Spleen (tissue), 11 donors: ENCODE measurements around the gene EVA1A. TPM values are rescaled to one million over a fixed set of nuclear protein-coding genes. Genes with fewer than 3 reads are reported as not detected.

Experiments used
- DNase-seq: peaks from one replicate; pipeline ENCODE4 v3.0.0-alpha.2; 2020
- H3K27ac ChIP-seq, 8 donors: fragments of 200-600 bp; sonication (generic) in 7 of 8; 1 replicate in 4 of 8; 2 replicates in 4 of 8; pipeline versions ENCODE4 v1.5.0 to v1.8.0; 2016 to 2021; ENCODE audit warnings: inconsistent platforms in 4 of 8, mild to moderate bottlenecking in 4 of 8, moderate library complexity in 1 of 8
- H3K27me3 ChIP-seq, 7 donors: fragments of 200-600 bp; sonication (generic) in 6 of 7; replicated peaks in 1 of 7; 1 replicate in 4 of 7; 2 replicates in 3 of 7; pipeline versions ENCODE4 v1.5.0 to v1.8.0; 2016 to 2021; ENCODE audit warnings: inconsistent platforms in 3 of 7, mild to moderate bottlenecking in 1 of 7
- H3K36me3 ChIP-seq, 6 donors: fragments of 200-600 bp; sonication (generic) in 5 of 6; 1 replicate in 4 of 6; 2 replicates in 2 of 6; pipeline versions ENCODE4 v1.5.0 to v1.8.0; 2016 to 2021; ENCODE audit warnings: inconsistent platforms in 2 of 6
- H3K4me1 ChIP-seq, 6 donors: fragments of 200-600 bp; sonication (generic) in 5 of 6; 1 replicate in 3 of 6; 2 replicates in 3 of 6; pipeline versions ENCODE4 v1.5.0 to v1.8.0; 2016 to 2021; ENCODE audit warnings: inconsistent platforms in 3 of 6
- H3K4me3 ChIP-seq, 8 donors: fragments of 200-600 bp; sonication (generic) in 7 of 8; 1 replicate in 4 of 8; 2 replicates in 4 of 8; pipeline versions ENCODE4 v1.5.0 to v1.8.0; 2016 to 2021; ENCODE audit warnings: inconsistent platforms in 4 of 8, mild to moderate bottlenecking in 4 of 8, moderate library complexity in 2 of 8
- H3K9me3 ChIP-seq, 8 donors: fragments of 200-600 bp; sonication (generic) in 7 of 8; 1 replicate in 4 of 8; 2 replicates in 4 of 8; pipeline versions ENCODE4 v1.5.0 to v1.8.0; 2016 to 2021; ENCODE audit warnings: inconsistent platforms in 4 of 8
- CTCF ChIP-seq, 11 experiments: fragments of 200-600 bp in 7 of 11; fragments of 450-650 bp in 4 of 11; sonication (generic) in 4 of 11; IDR thresholded peaks in 8 of 11; conservative IDR thresholded peaks in 3 of 11; 1 replicate in 7 of 11; 2 replicates in 4 of 11; pipeline versions ENCODE4 v1.4.0 to v1.8.0; 2016 to 2021; ENCODE audit warnings: antibody characterized with exemption in 11 of 11, inconsistent platforms in 4 of 11, mild to moderate bottlenecking in 1 of 11
- POLR2A ChIP-seq, 3 donors: fragments of 450-650 bp; IDR thresholded peaks; one replicate each; pipeline ENCODE4 v1.5.1; 2017; ENCODE audit warnings: antibody characterized with exemption in 3 of 3, mild to moderate bottlenecking in 1 of 3
- POLR2AphosphoS5 ChIP-seq, 3 donors: sonication (generic); formaldehyde crosslinking; IDR thresholded peaks; one replicate each; pipeline ENCODE4 v1.5.1; 2017; ENCODE audit warnings: antibody characterized with exemption in 3 of 3
- WGBS, 5 donors: extraction: QIAGEN DNeasy Blood & Tissue Kit in 3 of 5; methylation state at CpG; one replicate each; pipeline versions ENCODE4 v1.1.5 to v1.1.7; 2013 to 2018; 5-methylcytosine and 5-hydroxymethylcytosine counted together
- intact Hi-C: fragments of 100-400 bp; cut with DNase I; formaldehyde crosslinking; loops from one replicate; pipeline ENCODE4 v1.15.0; 2023; ENCODE audit warnings: low total_unique reads
- polyA plus RNA-seq, 3 donors: library from polyadenylated mRNA; stranded (reverse); fragments of 200-250 nt; gene quantifications; one replicate each; pipeline ENCODE4 v1.2.1, GENCODE V29; 2013
- total RNA-seq, 7 donors: library from RNA; depleted of rRNA in 3 of 7; stranded (reverse); fragments of >200 nt in 3 of 7; fragmentation: NEBNext Ultra II Directional in 4 of 7; extraction: Animal tissue kit (Norgen Biotek cat#: 25700) in 4 of 7; gene quantifications; one replicate each; pipeline versions ENCODE4 v1.1.0 to v1.2.1, GENCODE V29; 2016 to 2021
- donor health status: healthy with polysubstance abuse.
- donor health status: DM: no; HTN: no; CAD: no; lungs with moderate emphysema.
- donor health status: DM: no; HTN: no; CAD: no.
- donor health status: Bipolar disorder and iron deficiency.
- donor health status: healthy.
- donor health status: DM: no; HTN: no; CAD: no.
- donor health status: DM: yes; HTN: yes; CAD: no.

EVA1A gene
- total and polyA plus RNA-seq, 10 donors = 6.2 to 30.3 (median 14.4) TPM

DNA sequence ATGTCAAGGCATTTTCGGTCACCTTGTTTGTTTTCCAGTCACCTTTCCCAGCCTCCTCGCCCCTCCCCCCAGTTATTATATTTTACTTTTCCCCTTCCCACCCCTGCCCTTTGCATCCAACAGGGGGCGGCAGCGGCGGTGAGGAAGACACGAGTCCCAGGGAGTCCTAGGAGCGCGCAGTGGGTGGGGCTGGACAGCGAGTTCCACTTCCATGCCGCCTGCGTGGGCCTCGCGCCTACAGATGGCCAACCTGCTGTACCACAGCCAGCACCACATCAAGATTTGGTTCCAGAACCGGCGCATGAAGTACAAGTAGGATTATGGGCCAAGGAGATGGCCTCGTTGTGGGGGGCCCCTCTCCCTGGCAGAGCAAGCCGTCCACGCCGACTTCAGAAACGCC, 37.2 kb upstream of the EVA1A start:
- WGBS, 5 donors = 91 to 95% (median 92%) methylated on average over 20 of the region's 20 CpGs
- Histone ChIP-seq H3K27me3 (no peaks in the 10 kb centered on the region), H3K4me1 (no peaks in the 10 kb centered on the region), H3K27ac (no peak overlapping the region), H3K9me3 (no peaks in the 10 kb centered on the region), H3K36me3 (no peaks in the 10 kb centered on the region), H3K4me3 (no peak overlapping the region)
- no peak for TF ChIP-seq POLR2AphosphoS5 (IDR thresholded peaks at IDR 0.05)
- no peak for TF ChIP-seq CTCF (IDR thresholded peaks at IDR 0.05 in 8 of 11, conservative IDR thresholded peaks at IDR 0.05 in 3 of 11)
- no peak for TF ChIP-seq POLR2A (IDR thresholded peaks at IDR 0.05)
- intact Hi-C loops = no loop called here
- no peak for DNase-seq

GRCh38 chr2:75596784-75597183, 36.0 kb upstream of the EVA1A start:
- H3K27me3 ChIP-seq = no peaks in the 10 kb centered on the region
- H3K4me3 ChIP-seq = no peak overlapping the region
- TF ChIP-seq CTCF (IDR thresholded peaks at IDR 0.05 in 8 of 11, conservative IDR thresholded peaks at IDR 0.05 in 3 of 11) = no peak
- no peak for TF ChIP-seq POLR2AphosphoS5 (IDR thresholded peaks at IDR 0.05)
- TF ChIP-seq POLR2A (IDR thresholded peaks at IDR 0.05) = no peak
- H3K9me3 ChIP-seq = no peaks in the 10 kb centered on the region
- H3K27ac ChIP-seq = no peak overlapping the region
- intact Hi-C loops = no loop called here
- DNase-seq = no peak
- no peaks in the 10 kb centered on the region for H3K4me1 ChIP-seq
- no peaks in the 10 kb centered on the region for H3K36me3 ChIP-seq
- WGBS, 5 donors = 76 to 90% (median 85%) methylated on average over 4 of the region's 4 CpGs

DNA sequence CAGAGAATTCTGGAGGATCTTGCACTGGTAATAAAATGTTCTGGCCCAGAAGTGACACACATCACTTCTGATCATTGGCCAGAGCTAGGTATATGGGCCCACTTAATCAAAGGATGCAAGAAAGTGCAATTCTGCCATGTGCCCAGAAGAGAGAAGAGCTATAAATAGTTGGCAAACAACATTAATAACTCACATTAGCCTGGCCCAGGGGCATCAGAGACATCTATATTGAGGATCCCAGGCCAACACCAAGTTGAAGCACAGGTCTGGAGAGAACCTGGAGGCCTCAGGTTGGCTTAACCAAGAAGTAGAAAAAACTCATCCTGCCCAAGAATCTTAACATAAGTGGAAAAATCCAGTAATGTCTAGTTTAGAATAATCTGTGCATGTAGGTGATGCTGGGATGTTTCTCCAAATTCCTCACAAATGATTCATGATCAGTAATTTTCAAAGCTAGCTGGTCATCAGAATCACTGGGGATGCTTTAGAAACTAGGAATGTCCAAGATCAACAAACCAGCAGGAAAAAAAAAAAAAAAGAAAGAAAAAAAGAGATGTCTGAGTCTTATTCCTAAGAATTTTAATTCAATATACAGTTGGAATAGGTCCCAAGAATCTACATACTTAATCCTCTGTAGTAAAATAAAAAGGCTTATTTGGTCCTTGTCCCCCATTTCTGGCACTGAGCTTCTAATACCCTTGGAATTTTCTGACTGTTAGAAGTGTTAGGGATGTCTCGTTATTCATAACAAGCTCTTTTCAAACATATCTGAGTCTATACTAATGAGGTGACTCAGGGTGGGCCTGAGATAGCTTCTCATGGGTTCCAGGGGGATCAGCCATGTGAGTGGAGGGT, 35.0 kb upstream of the EVA1A start:
- TF ChIP-seq CTCF (IDR thresholded peaks at IDR 0.05 in 8 of 11, conservative IDR thresholded peaks at IDR 0.05 in 3 of 11) (no peak), POLR2A (IDR thresholded peaks at IDR 0.05) (no peak), POLR2AphosphoS5 (IDR thresholded peaks at IDR 0.05) (no peak)
- intact Hi-C loops = no loop called here
- DNase-seq = no peak
- no peaks in the 10 kb centered on the region for H3K9me3 ChIP-seq
- H3K4me1 ChIP-seq = no peaks in the 10 kb centered on the region
- no peak overlapping the region for H3K27ac ChIP-seq
- no peaks in the 10 kb centered on the region for H3K27me3 ChIP-seq
- no peaks in the 10 kb centered on the region for H3K36me3 ChIP-seq
- 59 to 93% (median 81%) methylated on average over 1 of the region's 1 CpG for WGBS, 5 donors
- H3K4me3 ChIP-seq = no peak overlapping the region

DNA sequence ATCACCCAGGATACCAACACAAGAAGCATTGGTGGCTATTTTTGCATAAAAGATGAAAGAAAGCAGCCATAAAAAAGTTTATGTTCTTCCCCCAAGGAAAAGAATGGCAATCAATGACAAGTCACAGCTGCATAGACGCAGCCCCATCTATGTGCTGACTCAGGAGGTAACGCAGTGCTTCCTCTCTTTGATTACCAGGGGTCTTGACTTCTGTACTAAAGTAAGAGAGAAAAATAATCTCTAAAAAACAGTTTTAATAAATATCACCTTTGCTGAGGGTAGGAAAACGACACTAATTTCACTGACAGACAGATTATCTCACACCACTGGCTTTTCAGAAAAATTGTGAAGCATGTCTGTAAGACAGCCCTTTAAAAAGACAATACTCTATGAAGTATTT, 33.9 kb upstream of the EVA1A start:
- 47 to 57% (median 54%) methylated on average over 3 of the region's 3 CpGs for WGBS, 5 donors
- H3K27ac ChIP-seq = no peak overlapping the region
- H3K4me1 ChIP-seq = no peaks in the 10 kb centered on the region
- no peaks in the 10 kb centered on the region for H3K36me3 ChIP-seq
- H3K27me3 ChIP-seq = no peaks in the 10 kb centered on the region
- intact Hi-C loops = no loop called here
- no peak overlapping the region for H3K4me3 ChIP-seq
- no peak for TF ChIP-seq POLR2AphosphoS5 (IDR thresholded peaks at IDR 0.05)
- no peak for TF ChIP-seq CTCF (IDR thresholded peaks at IDR 0.05 in 8 of 11, conservative IDR thresholded peaks at IDR 0.05 in 3 of 11)
- TF ChIP-seq POLR2A (IDR thresholded peaks at IDR 0.05) = no peak
- no peak for DNase-seq
- H3K9me3 ChIP-seq = no peaks in the 10 kb centered on the region
